Measurements from ENCODE around the gene SMARCA1.
A peak's percentile ranks its signal among the peaks of the same experiment; 100 is the strongest.
"Not testable (repeated sequence)": the region's sequence is repeated elsewhere in the genome, so short reads cannot be mapped to it uniquely, and the experiment has no call there.

SMARCA1 gene

GRCh38 chrX:129523079-129523911 lies at the start of gene SMARCA1:
Gene SMARCA1, minus strand, starts transcription at chrX:129523490. Its CDS starts 120 bp downstream, at chrX:129523370.
- peak; percentile 7 to 59 for DNase-seq

GRCh38 chrX:129572422-129572821 lies 49.1 kb upstream of the SMARCA1 start:
- no peak for DNase-seq

GRCh38 chrX:129568349-129568748 lies 45.1 kb upstream of the SMARCA1 start:
- no peak for DNase-seq

- DNase-seq, result no peak
These were observed 42.8 kb upstream of the SMARCA1 start for GRCh38 chrX:129566073-129566472.

- no peak for DNase-seq
These were observed 41.9 kb upstream of the SMARCA1 start for GRCh38 chrX:129565046-129565650.

GRCh38 chrX:129564345-129564744 lies 41.1 kb upstream of the SMARCA1 start:
- DNase-seq, result not testable (repeated sequence)

- DNase-seq, result no peak
These were observed 38.2 kb upstream of the SMARCA1 start for GRCh38 chrX:129561453-129561852.

- no peak for DNase-seq
These were observed 36.5 kb upstream of the SMARCA1 start for GRCh38 chrX:129559783-129560182.

GRCh38 chrX:129557844-129558480 lies 34.7 kb upstream of the SMARCA1 start:
- DNase-seq, result no peak

- no peak for DNase-seq
These were observed 33.6 kb upstream of the SMARCA1 start for GRCh38 chrX:129556806-129557315.

- DNase-seq, result not testable (repeated sequence)
These were observed 31.5 kb upstream of the SMARCA1 start for GRCh38 chrX:129554816-129555215.

- no peak for DNase-seq
These were observed 30.5 kb upstream of the SMARCA1 start for GRCh38 chrX:129553619-129554288.

- no peak for DNase-seq
These were observed 25.8 kb upstream of the SMARCA1 start for GRCh38 chrX:129549124-129549523.

GRCh38 chrX:129545408-129545807 lies 22.1 kb upstream of the SMARCA1 start:
- no peak for DNase-seq

- DNase-seq, result no peak
These were observed 21.5 kb upstream of the SMARCA1 start for GRCh38 chrX:129544780-129545179.

GRCh38 chrX:129540722-129541184 lies 17.5 kb upstream of the SMARCA1 start:
- DNase-seq, result no peak

- peak; percentile 27 to 47 for DNase-seq
These were observed 16.9 kb upstream of the SMARCA1 start, which contains the start of gene OCRL for GRCh38 chrX:129540068-129540653. Gene OCRL, plus strand, starts transcription at chrX:129540259. Its CDS starts 181 bp downstream, at chrX:129540440.

GRCh38 chrX:129534816-129535578 lies 11.7 kb upstream of the SMARCA1 start:
- DNase-seq, result no peak

- no peak for DNase-seq
These were observed 7.8 kb upstream of the SMARCA1 start for GRCh38 chrX:129531132-129531531.

GRCh38 chrX:129530410-129530809 lies 7.1 kb upstream of the SMARCA1 start:
- no peak for DNase-seq

GRCh38 chrX:129529685-129530281 lies 6.5 kb upstream of the SMARCA1 start:
- DNase-seq, result peak; percentile 23 to 49

Measured in SHP77 (cell line).